ENCODE measurements around the gene MATN4. TPM values are rescaled to one million over a fixed set of nuclear protein-coding genes. Genes with fewer than 3 reads are reported as not detected.

Gene MATN4
- total RNA-seq, 1 donor from 2014 or later = 0.75 TPM

- Mint-ChIP-seq H3K27ac (no peak overlapping the region), H3K4me3 (no peak overlapping the region), H3K9me3 (no peaks in the 10 kb centered on the region), H3K36me3 (no peaks in the 10 kb centered on the region), H3K27me3 (peaks cover 12% of the 10 kb centered on the region), H3K4me1 (ENCODE audit: unreplicated experiment) (peaks cover 14% of the 10 kb centered on the region)
- DNase-seq (ENCODE audit: extremely low spot score, unreplicated experiment) = no peak
- no peak for TF ChIP-seq CTCF (conservative IDR thresholded peaks at IDR 0.05)
Observed at GRCh38 chr20:45248609-45249008, 59.5 kb downstream of the MATN4 start.

GRCh38 chr20:45247865-45248264, 60.2 kb downstream of the MATN4 start:
- TF ChIP-seq CTCF (conservative IDR thresholded peaks at IDR 0.05) = no peak
- Mint-ChIP-seq H3K27me3 (peaks cover 12% of the 10 kb centered on the region), H3K9me3 (no peaks in the 10 kb centered on the region), H3K36me3 (no peaks in the 10 kb centered on the region), H3K4me3 (no peak overlapping the region), H3K27ac (no peak overlapping the region), H3K4me1 (ENCODE audit: unreplicated experiment) (peaks cover 14% of the 10 kb centered on the region)
- no peak for DNase-seq (ENCODE audit: extremely low spot score, unreplicated experiment)

GRCh38 chr20:45246109-45246508, 62.0 kb downstream of the MATN4 start:
- no peak for DNase-seq (ENCODE audit: extremely low spot score, unreplicated experiment)
- no peaks in the 10 kb centered on the region for H3K36me3 Mint-ChIP-seq
- no peak for TF ChIP-seq CTCF (conservative IDR thresholded peaks at IDR 0.05)
- no peaks in the 10 kb centered on the region for H3K9me3 Mint-ChIP-seq
- H3K27me3 Mint-ChIP-seq = peaks cover 10% of the 10 kb centered on the region
- H3K27ac Mint-ChIP-seq = peak overlapping the region; percentile 34
- no peak overlapping the region for H3K4me3 Mint-ChIP-seq
- H3K4me1 Mint-ChIP-seq (ENCODE audit: unreplicated experiment) = peaks cover 6% of the 10 kb centered on the region

Other genes starting within 250 kb of the MATN4 start
- gene KCNS1, start 207.2 kb downstream of the MATN4 start, total RNA-seq (ENCODE audit: low replicate concordance) = 2.2 and 3.5 TPM in 2 replicates
- 0.41 and 0.74 TPM in 2 replicates for gene WFDC5, start 193.1 kb downstream of the MATN4 start, total RNA-seq (ENCODE audit: low replicate concordance)
- gene WFDC12, start 183.8 kb downstream of the MATN4 start, total RNA-seq (ENCODE audit: low replicate concordance) = not detected in 2 replicates
- 3.7 and 6.9 TPM in 2 replicates for gene PI3, start 133.4 kb downstream of the MATN4 start, total RNA-seq (ENCODE audit: low replicate concordance)
- not detected in 2 replicates for gene SEMG1, start 101.3 kb downstream of the MATN4 start, total RNA-seq (ENCODE audit: low replicate concordance)
- gene SEMG2, start 86.9 kb downstream of the MATN4 start, total RNA-seq (ENCODE audit: low replicate concordance) = not detected in 2 replicates
- 35.7 and 73.6 TPM in 2 replicates for gene SLPI, start 53.7 kb downstream of the MATN4 start, total RNA-seq (ENCODE audit: low replicate concordance)
- not detected in 2 replicates for gene RBPJL, start 1.5 kb downstream of the MATN4 start, total RNA-seq (ENCODE audit: low replicate concordance)
- 67.2 and 133 TPM in 2 replicates for gene SDC4, start 40.1 kb upstream of the MATN4 start, total RNA-seq (ENCODE audit: low replicate concordance)
- 29.2 and 47.4 TPM in 2 replicates for gene SYS1, start 54.9 kb upstream of the MATN4 start, total RNA-seq (ENCODE audit: low replicate concordance)
- gene TP53TG5, start 70.0 kb upstream of the MATN4 start, total RNA-seq (ENCODE audit: low replicate concordance) = 0.57 TPM in 1 of 2 replicates, not detected in the other
- gene DBNDD2, start 100.0 kb upstream of the MATN4 start, total RNA-seq (ENCODE audit: low replicate concordance) = 12.8 and 25.5 TPM in 2 replicates
- 70.1 and 80.6 TPM in 2 replicates for gene PIGT, start 107.8 kb upstream of the MATN4 start, total RNA-seq (ENCODE audit: low replicate concordance)
- 64.4 and 98.9 TPM in 2 replicates for gene WFDC2, start 161.5 kb upstream of the MATN4 start, total RNA-seq (ENCODE audit: low replicate concordance)
- gene SPINT3, start 207.3 kb upstream of the MATN4 start, total RNA-seq (ENCODE audit: low replicate concordance) = not detected in 2 replicates
- gene WFDC6, start 231.2 kb upstream of the MATN4 start, total RNA-seq (ENCODE audit: low replicate concordance) = 0.50 TPM in 1 of 2 replicates, not detected in the other
- 0.24 TPM in 1 of 2 replicates, not detected in the other for gene EPPIN, start 239.1 kb upstream of the MATN4 start, total RNA-seq (ENCODE audit: low replicate concordance)